Upper lobe of left lung (tissue), 4 donors: ENCODE measurements around the gene STX1B.

Experiments used
- POLR2A ChIP-seq, 4 donors: fragments of 450-650 bp; IDR thresholded peaks; one replicate each; pipeline ENCODE4 v1.5.1; 2016 to 2017; ENCODE audit warnings: antibody characterized with exemption in 4 of 4, mild to moderate bottlenecking in 2 of 4
- POLR2AphosphoS5 ChIP-seq, 2 donors: sonication (generic); formaldehyde crosslinking; IDR thresholded peaks; one replicate each; pipeline ENCODE4 v1.5.1; 2017; ENCODE audit warnings: antibody characterized with exemption in 2 of 2
- TF ChIP-seq, protein P1 (sequence below), 6 experiments: fragments of 450-650 bp in 4 of 6; fragments of 200-600 bp in 2 of 6; sonication (generic) in 2 of 6; IDR thresholded peaks; one replicate each; pipeline ENCODE4 v1.5.1; 2016 to 2019; ENCODE audit warnings: antibody characterized with exemption in 6 of 6

DNA sequence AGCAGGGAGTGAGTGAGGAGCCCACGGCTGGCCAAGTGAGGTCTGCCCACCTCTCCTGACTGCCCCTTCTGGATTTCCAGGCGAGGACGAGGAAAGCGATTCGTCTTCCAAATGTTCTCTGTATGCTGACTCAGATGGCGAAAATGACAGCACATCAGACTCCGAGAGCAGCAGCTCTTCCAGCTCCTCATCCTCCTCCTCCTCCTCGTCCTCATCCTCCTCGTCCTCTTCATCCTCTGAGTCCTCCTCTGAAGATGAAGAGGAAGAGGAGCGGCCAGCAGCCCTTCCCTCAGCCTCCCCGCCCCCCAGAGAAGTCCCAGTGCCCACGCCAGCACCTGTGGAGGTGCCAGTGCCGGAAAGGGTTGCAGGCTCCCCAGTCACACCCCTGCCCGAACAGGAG lies 39.1 kb downstream of the STX1B start:
- TF ChIP-seq, protein P1, sequence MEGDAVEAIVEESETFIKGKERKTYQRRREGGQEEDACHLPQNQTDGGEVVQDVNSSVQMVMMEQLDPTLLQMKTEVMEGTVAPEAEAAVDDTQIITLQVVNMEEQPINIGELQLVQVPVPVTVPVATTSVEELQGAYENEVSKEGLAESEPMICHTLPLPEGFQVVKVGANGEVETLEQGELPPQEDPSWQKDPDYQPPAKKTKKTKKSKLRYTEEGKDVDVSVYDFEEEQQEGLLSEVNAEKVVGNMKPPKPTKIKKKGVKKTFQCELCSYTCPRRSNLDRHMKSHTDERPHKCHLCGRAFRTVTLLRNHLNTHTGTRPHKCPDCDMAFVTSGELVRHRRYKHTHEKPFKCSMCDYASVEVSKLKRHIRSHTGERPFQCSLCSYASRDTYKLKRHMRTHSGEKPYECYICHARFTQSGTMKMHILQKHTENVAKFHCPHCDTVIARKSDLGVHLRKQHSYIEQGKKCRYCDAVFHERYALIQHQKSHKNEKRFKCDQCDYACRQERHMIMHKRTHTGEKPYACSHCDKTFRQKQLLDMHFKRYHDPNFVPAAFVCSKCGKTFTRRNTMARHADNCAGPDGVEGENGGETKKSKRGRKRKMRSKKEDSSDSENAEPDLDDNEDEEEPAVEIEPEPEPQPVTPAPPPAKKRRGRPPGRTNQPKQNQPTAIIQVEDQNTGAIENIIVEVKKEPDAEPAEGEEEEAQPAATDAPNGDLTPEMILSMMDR (IDR thresholded peaks at IDR 0.05) = no peak
- no peak for TF ChIP-seq POLR2A (IDR thresholded peaks at IDR 0.05)
- no peak for TF ChIP-seq POLR2AphosphoS5 (IDR thresholded peaks at IDR 0.05)
